GM18858 (cell line): ENCODE results near the gene LHX2.

Experiments used
- ATAC-seq: cut with Tn5 transposase; IDR thresholded peaks from one replicate; pipeline ENCODE4 v1.9.1; 2021; ENCODE audit not compliant: unreplicated experiment

Gene LHX2

GRCh38 chr9:124060844-124061605, 49.5 kb downstream of the LHX2 start:
- no peak for ATAC-seq

- no peak for ATAC-seq
Measured at GRCh38 chr9:124062172-124062571, 50.6 kb downstream of the LHX2 start.

- ATAC-seq, result no peak
Measured at GRCh38 chr9:124066783-124067577, 55.4 kb downstream of the LHX2 start.

GRCh38 chr9:124068251-124068650, 56.7 kb downstream of the LHX2 start:
- ATAC-seq, result no peak

GRCh38 chr9:124074746-124075145, 63.2 kb downstream of the LHX2 start:
- no peak for ATAC-seq

- ATAC-seq, result no peak
Measured at GRCh38 chr9:124075761-124076160, 64.2 kb downstream of the LHX2 start.

- ATAC-seq, result no peak
Measured at GRCh38 chr9:124077915-124078572, 66.5 kb downstream of the LHX2 start.

GRCh38 chr9:124078641-124079040, 67.1 kb downstream of the LHX2 start:
- no peak for ATAC-seq

GRCh38 chr9:124079176-124079925, 67.8 kb downstream of the LHX2 start:
- ATAC-seq, result no peak

GRCh38 chr9:124082622-124083021, 71.1 kb downstream of the LHX2 start:
- no peak for ATAC-seq
